ENCODE results near the gene ADGRG3. TPM values are rescaled to one million over a fixed set of nuclear protein-coding genes. Genes with fewer than 3 reads are reported as not detected.
"Not testable (repeated sequence)": the region's sequence is repeated elsewhere in the genome, so short reads cannot be mapped to it uniquely, and the experiment has no call there.

Gene ADGRG3
- total RNA-seq, 1 donor from 2014 or later: 2.2 TPM

DNA sequence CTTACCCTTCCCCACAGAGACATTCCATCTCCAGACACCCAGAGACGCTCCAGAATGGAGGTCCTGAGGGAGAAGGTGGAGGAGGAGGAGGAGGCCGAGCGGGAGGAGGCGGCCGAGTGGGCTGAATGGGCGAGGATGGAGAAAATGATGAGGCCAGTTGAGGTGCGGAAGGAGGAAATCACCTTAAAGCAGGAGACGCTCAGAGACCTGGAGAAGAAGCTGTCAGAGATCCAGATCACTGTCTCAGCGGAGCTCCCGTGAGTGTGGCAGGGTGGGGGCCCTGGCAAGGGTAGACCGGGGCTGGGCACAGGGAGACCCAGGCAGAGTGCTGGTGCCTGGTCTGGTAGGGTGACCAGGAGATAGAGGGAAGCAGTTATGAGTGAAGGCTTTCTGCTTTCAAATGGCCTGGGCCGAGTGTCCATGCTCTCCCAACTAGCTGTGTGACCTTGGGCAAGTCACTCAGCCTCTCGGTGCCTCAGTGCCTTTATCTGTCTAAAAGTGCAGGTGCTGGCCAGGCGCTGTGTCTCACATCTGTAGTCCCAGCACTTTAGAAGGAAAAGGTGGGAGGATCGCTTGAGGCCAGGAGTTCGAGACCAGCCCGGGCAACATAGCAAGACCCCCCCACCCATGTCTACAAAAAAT, 29.9 kb downstream of the ADGRG3 start:
- DNase-seq (ENCODE audit: low spot score): no peak

DNA sequence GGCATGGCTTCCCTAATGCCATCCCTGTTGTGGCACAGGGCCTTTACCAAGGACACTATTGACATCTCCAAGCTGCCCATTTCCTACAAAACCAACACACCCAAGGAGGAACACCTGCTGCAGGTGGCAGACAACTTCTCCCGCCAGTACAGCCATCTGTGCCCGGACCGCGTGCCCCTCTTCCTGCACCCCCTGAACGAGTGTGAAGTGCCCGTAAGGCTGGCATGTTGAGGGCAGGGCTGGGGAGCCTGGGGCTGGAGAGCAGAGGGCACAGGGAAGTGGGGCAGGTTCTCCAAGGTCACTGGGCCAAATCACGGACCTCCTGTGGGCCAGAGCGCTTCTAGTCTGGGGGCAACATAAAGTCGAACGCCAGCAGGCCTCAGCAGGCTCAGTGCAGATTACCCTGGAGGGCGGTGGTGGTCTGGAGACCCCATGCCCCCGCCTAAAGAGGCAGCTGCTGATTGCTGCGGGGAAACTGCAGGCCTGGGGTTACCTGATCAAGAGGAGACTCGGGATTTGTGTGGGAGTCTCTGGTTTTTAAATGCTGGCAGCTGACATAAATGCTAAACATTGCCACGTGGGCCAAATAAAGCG, 30.8 kb downstream of the ADGRG3 start:
- no peak for DNase-seq (ENCODE audit: low spot score)

DNA sequence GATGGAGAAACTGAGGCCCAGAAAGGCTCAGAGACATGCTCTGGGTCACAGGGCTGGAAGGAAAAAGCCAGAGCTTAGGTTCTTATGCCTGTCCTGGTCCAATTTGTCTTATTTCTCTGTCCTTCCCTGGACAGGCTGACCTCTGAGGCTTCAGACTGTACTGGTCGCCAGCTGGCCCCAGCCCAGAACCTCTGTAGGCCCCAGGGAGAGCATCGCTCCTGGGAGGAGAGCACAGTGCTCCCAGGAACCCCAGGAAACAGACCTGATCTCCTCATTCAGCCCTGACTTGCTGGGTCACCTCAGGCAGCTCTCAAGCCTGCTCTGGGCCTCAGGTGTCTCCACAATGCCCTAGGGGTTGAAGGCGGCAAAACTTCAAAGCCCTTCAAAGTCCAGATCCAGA, 31.4 kb downstream of the ADGRG3 start:
- no peak for DNase-seq (ENCODE audit: low spot score)

DNA sequence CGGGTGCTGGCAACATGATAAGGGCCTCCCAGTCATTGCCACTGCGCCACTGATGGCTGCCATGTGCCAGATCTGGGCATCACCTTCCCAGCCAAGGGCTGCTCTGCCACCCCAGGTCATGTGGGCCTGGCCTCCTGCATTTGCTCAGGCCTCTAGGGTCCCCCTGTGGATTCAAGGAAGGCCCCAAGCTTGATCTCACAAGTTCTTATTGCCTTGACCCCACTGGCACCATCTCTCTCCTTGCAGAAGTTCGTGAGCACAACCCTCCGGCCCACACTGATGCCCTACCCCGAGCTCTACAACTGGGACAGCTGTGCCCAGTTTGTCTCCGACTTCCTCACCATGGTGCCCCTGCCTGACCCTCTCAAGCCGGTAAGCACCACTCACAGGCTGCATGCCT, 31.8 kb downstream of the ADGRG3 start:
- DNase-seq (ENCODE audit: low spot score): no peak

- no peak for DNase-seq (ENCODE audit: low spot score)
Measured at GRCh38 chr16:57700781-57701551, 32.9 kb downstream of the ADGRG3 start.

- DNase-seq (ENCODE audit: low spot score): no peak
Measured at GRCh38 chr16:57701759-57702371, 33.8 kb downstream of the ADGRG3 start.

DNA sequence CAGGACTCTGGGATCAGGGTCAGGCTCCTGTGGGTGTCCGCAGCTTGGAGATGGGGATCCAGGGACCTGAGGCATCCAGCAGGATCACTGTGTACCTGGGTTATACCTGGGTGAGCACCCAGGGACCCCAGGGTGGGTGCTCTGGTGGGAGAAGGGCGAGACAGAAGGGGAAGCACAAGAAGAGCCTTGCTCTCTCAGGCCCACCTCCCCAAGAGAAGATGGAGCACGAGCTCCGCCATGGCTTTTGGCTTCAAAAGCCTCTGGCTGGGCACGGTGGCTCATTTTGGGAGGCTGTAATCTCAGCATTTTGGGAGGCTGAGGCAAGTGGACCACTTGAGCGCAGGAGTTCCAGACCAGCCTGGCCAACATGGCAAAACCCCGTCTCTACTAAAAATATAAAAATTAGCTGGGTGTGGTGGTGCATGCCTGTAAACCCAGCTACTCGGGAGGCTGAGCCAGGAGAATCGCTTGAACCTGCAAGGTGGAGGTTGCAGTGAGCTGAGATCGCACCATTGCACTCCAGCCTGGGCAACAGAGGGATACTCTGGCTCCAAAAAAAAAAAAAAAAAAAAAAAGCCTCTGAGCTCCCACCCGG, 35.4 kb downstream of the ADGRG3 start:
- DNase-seq (ENCODE audit: low spot score): no peak

GRCh38 chr16:57704011-57704904, 36.2 kb downstream of the ADGRG3 start:
- DNase-seq (ENCODE audit: low spot score): no peak

GRCh38 chr16:57704905-57705852, 37.1 kb downstream of the ADGRG3 start:
- DNase-seq (ENCODE audit: low spot score): no peak

DNA sequence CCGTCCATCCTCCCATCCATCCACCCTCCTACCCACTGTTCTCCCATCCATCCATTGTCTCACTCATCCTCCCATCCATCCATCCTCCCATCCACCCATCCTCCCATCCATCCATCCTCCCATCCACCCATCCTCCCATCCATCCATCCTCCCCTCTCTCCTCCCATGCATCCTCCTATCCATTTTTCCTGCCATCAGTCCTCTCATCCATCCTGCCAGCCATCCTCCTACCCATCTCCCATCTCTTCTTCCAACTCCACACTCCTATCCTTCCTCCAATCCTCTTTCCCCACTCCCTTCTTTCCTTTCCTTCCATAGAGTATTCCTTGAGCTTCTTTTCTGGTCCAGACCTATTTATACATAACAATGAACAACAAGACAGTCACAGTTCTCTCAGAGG, 38.6 kb downstream of the ADGRG3 start:
- no peak for DNase-seq (ENCODE audit: low spot score)

DNA sequence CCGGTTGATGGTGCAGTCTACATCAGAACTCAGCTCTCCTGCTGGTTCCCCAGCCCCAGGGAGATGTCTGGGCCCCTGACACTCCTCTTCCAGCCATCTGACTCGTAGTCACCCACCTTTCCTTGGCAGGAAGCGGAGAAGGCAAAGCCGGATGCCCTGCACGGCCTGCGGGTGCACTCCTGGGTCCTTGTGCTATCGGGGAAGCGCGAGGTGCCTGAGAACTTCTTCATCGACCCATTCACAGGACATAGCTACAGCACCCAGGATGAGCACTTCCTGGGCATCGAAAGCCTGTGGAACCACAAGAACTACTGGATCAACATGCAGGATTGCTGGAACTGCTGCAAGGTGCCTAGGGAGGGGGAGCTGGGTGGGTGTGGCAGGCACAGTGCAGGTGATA, 39.2 kb downstream of the ADGRG3 start:
- DNase-seq (ENCODE audit: low spot score): no peak

DNA sequence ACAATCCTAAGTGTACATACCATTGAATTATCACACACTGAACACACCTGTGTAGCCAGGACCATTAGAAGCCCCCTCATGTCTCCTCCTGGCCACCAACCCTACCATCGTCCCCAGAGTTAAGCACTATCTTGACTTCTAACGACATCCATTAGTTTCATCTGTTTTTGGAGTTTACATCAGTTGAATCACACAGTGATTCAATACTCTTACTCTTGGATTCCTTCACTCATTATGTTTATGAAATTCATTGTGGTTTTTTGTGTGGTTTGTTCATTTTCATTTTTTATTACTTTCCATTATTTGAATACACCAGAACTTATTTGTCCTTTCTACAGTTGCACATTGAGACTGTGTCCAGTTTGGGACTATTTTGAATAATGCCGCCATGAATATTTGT, 40.1 kb downstream of the ADGRG3 start:
- DNase-seq (ENCODE audit: low spot score): no peak

DNA sequence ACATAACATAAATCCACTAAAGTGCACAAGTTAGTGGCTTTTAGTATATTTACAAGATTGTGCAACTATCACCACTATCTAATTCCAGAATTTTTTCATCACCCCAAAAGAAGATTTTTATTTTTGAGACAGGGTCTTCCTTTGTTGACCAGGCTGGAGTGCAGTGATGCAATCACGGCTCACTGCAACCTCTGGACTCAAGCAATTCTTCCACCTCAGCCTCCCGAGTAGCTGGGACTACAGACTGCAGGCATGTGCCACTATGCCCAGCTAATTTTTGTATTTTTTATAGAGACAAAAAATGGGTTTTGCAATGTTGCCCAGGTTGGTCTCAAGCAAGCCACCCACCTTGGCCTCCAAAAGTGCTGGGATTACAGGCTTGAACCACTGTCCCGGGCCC, 41.6 kb downstream of the ADGRG3 start:
- no peak for DNase-seq (ENCODE audit: low spot score)

GRCh38 chr16:57711346-57711745, 43.2 kb downstream of the ADGRG3 start:
- no peak for DNase-seq (ENCODE audit: low spot score)

DNA sequence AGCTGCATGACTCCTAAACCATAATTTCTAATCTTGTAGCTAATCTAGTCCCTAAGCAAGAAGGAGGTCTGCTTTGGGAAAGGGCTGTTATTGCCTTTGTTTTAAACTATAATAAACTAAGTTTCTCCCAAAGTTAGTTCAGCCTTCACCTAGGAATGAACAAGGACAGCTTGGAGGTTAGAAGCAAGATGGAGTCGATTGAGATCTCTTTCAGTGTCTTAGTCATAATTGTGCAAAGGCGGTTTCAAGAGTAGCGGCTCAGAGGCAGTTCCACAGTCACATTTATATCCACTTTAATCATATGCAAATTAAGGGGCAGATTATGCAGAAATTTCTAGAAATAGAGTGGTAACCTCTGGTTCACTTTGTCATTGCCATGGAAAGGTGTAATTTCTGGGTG, 43.9 kb downstream of the ADGRG3 start:
- DNase-seq (ENCODE audit: low spot score): no peak

- DNase-seq (ENCODE audit: low spot score): not testable (repeated sequence)
Measured at GRCh38 chr16:57712569-57712968, 44.5 kb downstream of the ADGRG3 start.

DNA sequence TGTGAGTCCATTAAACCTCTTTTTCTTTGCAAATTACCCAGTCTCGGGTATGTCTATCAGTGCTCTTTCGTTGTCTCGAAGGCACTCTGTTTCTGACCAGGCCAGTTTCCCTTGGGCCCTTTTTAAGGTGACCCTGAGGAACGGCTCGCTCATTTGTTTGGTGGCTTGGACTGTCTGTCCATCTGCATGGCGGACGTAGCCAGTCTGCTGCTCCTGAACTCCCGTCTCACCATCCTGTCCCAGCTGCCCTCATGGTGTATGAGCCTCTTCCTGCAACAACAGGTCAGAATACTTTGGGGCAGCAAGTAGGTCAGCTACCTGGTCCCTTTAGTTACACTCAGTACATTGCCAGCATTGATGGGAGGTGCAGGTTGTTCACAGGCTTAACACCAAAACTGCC, 45.5 kb downstream of the ADGRG3 start:
- no peak for DNase-seq (ENCODE audit: low spot score)

GRCh38 chr16:57714047-57714446, 45.9 kb downstream of the ADGRG3 start:
- no peak for DNase-seq (ENCODE audit: low spot score)

DNA sequence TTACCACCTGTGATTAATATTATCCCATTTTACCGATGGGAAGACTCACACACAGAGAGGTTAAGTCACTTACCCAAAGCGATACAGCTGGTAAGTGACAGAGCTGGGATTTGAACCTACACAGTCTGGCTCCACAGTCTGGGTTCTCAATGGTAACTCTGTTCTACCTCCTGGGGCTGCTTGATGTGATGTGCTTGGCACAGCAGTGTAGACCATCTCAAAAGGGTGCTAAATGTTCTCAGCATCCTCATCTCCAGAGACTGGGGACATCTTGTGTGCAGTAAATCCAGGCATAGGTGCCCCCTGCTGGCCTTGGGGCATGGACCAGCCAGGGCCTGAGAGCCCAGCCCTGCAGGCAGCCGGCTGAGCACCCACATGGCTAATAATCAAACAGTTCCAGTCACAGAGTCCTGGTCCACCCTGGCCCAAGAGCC, 52.1 kb downstream of the ADGRG3 start:
- no peak for DNase-seq (ENCODE audit: low spot score)
